Measurements from ENCODE around the gene RAP2C. TPM values are rescaled to one million over a fixed set of nuclear protein-coding genes. Genes with fewer than 3 reads are reported as not detected.

RAP2C gene
- total RNA-seq, result 10 to 100 TPM; 28.7 to 30.1 TPM

DNA sequence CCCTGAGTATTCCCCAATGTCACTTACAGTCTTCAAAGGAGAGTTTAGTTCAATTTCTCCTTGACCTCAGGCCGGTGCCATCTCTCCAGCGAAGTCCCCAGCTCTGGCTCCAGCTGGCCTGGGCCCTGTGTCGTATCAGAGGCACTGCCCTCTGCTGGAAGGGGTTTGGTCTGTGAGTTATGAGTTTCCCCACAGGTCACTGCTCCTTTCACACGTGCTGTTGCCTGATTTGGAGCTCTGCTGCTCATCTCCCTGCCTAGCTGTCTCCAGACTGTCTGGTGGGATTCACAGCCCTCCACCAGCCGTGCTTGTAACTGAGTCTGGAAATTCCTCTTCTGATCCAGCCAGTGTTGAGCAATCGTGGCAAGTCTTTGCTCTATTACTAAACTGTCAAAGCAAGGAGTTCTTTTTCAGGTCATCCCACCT is at the start of gene RAP2C:
Gene RAP2C, minus strand, starts transcription at position 105 of the 426 bp plus-strand sequence. CDS start 2,179 bp downstream, outside the sequence.
- Mint-ChIP-seq H3K9me3 (no peaks in the 10 kb centered on the region), H3K27ac (peak within 1 kb of the TSS; percentile 93), H3K36me3 (ENCODE audit: low read depth) (peaks cover 5% of the 10 kb centered on the region), H3K4me1 (ENCODE audit: low read depth) (peaks cover 12% of the 10 kb centered on the region), H3K27me3 (no peaks in the 10 kb centered on the region), H3K4me3 (peak within 1 kb of the TSS; percentile 88)
- ChIA-PET POLR2A (interaction anchor here (1.1 to 1.5 kb wide), 2 partner anchors 18 to 22 kb away, joined by 3 read pairs; no protein-coding TSS in a partner anchor), CTCF (interaction anchor here (0.6 to 3.7 kb wide), 17 partner anchors 12 to 410 kb away, joined by 3 to 28 read pairs (median 4); no protein-coding TSS in a partner anchor)
- intact Hi-C loops (cut with micrococcal nuclease), result loop anchor here (2.0 to 10.0 kb wide), 3 partner anchors 127 to 385 kb away; partner anchors contain the start of gene MBNL3
- DNase-seq (peak; percentile 79), ATAC-seq (peak; percentile 34)
- TF ChIP-seq, protein P1, sequence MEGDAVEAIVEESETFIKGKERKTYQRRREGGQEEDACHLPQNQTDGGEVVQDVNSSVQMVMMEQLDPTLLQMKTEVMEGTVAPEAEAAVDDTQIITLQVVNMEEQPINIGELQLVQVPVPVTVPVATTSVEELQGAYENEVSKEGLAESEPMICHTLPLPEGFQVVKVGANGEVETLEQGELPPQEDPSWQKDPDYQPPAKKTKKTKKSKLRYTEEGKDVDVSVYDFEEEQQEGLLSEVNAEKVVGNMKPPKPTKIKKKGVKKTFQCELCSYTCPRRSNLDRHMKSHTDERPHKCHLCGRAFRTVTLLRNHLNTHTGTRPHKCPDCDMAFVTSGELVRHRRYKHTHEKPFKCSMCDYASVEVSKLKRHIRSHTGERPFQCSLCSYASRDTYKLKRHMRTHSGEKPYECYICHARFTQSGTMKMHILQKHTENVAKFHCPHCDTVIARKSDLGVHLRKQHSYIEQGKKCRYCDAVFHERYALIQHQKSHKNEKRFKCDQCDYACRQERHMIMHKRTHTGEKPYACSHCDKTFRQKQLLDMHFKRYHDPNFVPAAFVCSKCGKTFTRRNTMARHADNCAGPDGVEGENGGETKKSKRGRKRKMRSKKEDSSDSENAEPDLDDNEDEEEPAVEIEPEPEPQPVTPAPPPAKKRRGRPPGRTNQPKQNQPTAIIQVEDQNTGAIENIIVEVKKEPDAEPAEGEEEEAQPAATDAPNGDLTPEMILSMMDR (IDR thresholded peaks at IDR 0.05), result no peak

GRCh38 chrX:132267392-132267791 is 48.1 kb upstream of the RAP2C start:
- no peak for DNase-seq
- Mint-ChIP-seq H3K36me3 (ENCODE audit: low read depth) (peaks cover 3% of the 10 kb centered on the region), H3K4me3 (no peak overlapping the region), H3K9me3 (no peaks in the 10 kb centered on the region), H3K27me3 (no peaks in the 10 kb centered on the region), H3K4me1 (ENCODE audit: low read depth) (peaks cover 23% of the 10 kb centered on the region), H3K27ac (peak overlapping the region; percentile 61)
- no peak for ATAC-seq
- POLR2A ChIA-PET, result no interaction called here
- TF ChIP-seq, protein P1 (IDR thresholded peaks at IDR 0.05), result no peak
- CTCF ChIA-PET, result no interaction called here
- intact Hi-C loops (cut with micrococcal nuclease), result no loop called here

DNA sequence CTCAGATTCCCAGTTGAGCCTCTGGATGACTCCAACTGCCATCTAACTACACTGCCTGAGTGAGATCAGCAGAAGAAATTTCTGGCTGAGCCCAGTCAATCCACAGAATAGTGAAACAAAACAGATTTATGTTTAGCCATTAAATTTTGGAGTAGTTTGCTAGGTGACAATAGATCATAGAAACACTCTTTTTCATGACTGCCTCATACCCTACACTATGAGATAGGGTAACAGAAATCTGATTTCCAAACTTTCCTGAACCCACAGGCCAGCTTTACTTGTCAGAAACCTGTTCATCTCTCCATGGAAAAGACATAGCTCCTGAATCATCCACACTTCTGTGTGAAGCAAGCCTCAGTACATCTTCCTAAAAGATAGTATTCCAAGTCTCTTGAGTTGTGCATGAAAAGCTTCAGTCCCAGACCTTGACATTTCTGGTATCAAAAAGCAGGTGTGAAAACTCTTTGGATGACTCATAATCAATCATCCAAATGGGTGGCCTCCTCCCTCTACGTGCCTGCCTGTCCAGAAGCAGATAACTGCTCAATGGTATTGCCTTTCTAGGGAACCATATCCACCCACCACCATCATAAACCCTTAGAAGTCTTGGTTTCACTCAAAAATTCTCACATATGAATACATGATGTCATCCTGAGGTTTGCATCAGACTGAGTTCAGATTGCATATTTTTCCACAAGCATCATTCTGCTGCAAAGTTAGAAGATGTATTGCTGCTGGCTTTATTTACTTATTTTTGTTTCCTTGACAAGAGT is 47.5 kb upstream of the RAP2C start:
- H3K36me3 Mint-ChIP-seq (ENCODE audit: low read depth), result peaks cover 3% of the 10 kb centered on the region
- ChIA-PET POLR2A (interaction anchor here (0.8 kb wide), 1 partner anchor 9 kb away, joined by 3 read pairs; no protein-coding TSS in a partner anchor), CTCF (interaction anchor here (1.1 kb wide), 1 partner anchor 47 kb away, joined by 3 read pairs; the partner anchor contains the start of gene RAP2C)
- H3K27me3 Mint-ChIP-seq, result no peaks in the 10 kb centered on the region
- ATAC-seq (peak; percentile 95), DNase-seq (peak; percentile 48)
- no peak overlapping the region for H3K4me3 Mint-ChIP-seq
- intact Hi-C loops (cut with micrococcal nuclease), result no loop called here
- H3K27ac Mint-ChIP-seq, result peak overlapping the region; percentile 75
- H3K4me1 Mint-ChIP-seq (ENCODE audit: low read depth), result peaks cover 26% of the 10 kb centered on the region
- H3K9me3 Mint-ChIP-seq, result no peaks in the 10 kb centered on the region
- TF ChIP-seq, protein P1 (IDR thresholded peaks at IDR 0.05), result no peak

GRCh38 chrX:132263127-132263526 is 43.9 kb upstream of the RAP2C start:
- ATAC-seq (no peak), DNase-seq (no peak)
- Mint-ChIP-seq H3K9me3 (no peaks in the 10 kb centered on the region), H3K27ac (no peak overlapping the region), H3K27me3 (no peaks in the 10 kb centered on the region), H3K4me3 (no peak overlapping the region), H3K36me3 (ENCODE audit: low read depth) (peaks cover 3% of the 10 kb centered on the region), H3K4me1 (ENCODE audit: low read depth) (peaks cover 17% of the 10 kb centered on the region)
- ChIA-PET CTCF (no interaction called here), POLR2A (no interaction called here)
- intact Hi-C loops (cut with micrococcal nuclease), result no loop called here
- TF ChIP-seq, protein P1 (IDR thresholded peaks at IDR 0.05), result no peak

GRCh38 chrX:132258509-132258908 is 39.3 kb upstream of the RAP2C start:
- POLR2A ChIA-PET, result interaction anchor here (0.6 kb wide), 1 partner anchor 430 kb away, joined by 3 read pairs; no protein-coding TSS in a partner anchor
- intact Hi-C loops (cut with micrococcal nuclease), result no loop called here

More at GRCh38 chrX:132258509-132258908, 39.3 kb upstream of the RAP2C start:
- TF ChIP-seq, protein P1 (IDR thresholded peaks at IDR 0.05), result no peak
- H3K9me3 Mint-ChIP-seq, result no peaks in the 10 kb centered on the region
- peaks cover 3% of the 10 kb centered on the region for H3K4me1 Mint-ChIP-seq (ENCODE audit: low read depth)
- DNase-seq, result no peak
- H3K27ac Mint-ChIP-seq, result no peak overlapping the region
- ATAC-seq, result no peak
- no peaks in the 10 kb centered on the region for H3K36me3 Mint-ChIP-seq (ENCODE audit: low read depth)
- H3K27me3 Mint-ChIP-seq, result no peaks in the 10 kb centered on the region
- CTCF ChIA-PET, result no interaction called here
- H3K4me3 Mint-ChIP-seq, result no peak overlapping the region

Measured in activated CD8-positive, alpha-beta T cell treated with anti-CD3 and anti-CD28 coated beads for 36 hours (primary cell).